Measurements from ENCODE around the gene TCTN2.

Gene TCTN2

DNA sequence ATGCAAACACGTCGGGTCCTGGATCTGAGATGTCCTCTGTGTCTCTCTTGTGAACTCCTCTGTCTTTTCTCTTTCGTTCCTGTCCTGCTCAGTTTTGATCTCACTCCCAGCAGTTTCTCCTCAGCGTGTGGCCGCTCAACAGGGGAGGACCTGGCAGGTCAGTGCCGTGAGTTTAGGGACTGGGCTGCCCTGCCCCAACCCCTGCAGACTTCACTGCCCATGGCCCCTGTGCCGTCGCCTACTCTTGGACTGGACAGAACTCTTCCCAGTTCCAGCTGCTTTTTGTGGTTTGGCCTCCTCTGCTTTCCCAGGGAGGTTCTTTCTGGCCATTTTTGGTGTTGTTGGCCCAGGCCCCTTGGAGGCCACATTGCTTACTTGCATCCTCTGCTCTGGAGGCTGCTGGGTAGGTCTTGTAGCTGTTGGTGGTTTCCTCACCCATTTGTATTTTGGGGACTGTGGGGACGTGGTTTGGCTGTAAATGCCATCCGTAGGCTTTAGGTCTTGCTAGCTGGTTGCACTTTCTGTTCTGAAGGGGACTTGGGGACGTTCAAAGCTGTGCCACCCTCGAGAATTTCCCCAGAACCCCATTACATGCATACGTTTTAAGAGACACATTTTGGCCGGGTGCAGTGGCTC is 71.1 kb downstream of the TCTN2 start:
- DNase-seq (ENCODE audit: low read depth in 2 of 2, low spot score in 1 of 2) = no peak

- no peak for DNase-seq (ENCODE audit: low read depth in 2 of 2, low spot score in 1 of 2)
Observed at GRCh38 chr12:123743002-123743401, 72.1 kb downstream of the TCTN2 start.

GRCh38 chr12:123744836-123745235 is 73.9 kb downstream of the TCTN2 start:
- no peak for DNase-seq (ENCODE audit: low read depth in 2 of 2, low spot score in 1 of 2)

DNA sequence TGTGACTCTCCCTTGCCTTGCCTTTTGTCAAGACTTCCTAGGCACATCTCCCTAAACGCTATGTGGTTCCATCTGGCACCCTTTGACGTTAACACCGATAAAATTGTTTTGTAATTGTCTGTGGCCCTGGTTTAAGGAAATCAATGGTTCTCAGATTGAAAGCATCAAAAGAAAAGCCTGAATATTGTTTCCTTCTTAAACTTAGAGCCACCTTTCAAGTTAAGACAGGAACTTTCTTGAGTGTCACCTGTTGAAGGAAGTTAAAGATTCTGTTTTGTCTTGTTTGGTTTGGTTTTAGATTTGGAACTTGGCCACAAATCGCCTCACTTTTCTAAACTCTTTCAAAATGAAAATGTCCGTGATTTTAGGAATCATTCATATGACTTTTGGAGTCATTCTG is 76.4 kb downstream of the TCTN2 start:
- no peak for DNase-seq (ENCODE audit: low read depth in 2 of 2, low spot score in 1 of 2)

GRCh38 chr12:123748161-123748560 is 77.2 kb downstream of the TCTN2 start:
- no peak for DNase-seq (ENCODE audit: low read depth in 2 of 2, low spot score in 1 of 2)

GRCh38 chr12:123748661-123749060 is 77.7 kb downstream of the TCTN2 start:
- no peak for DNase-seq (ENCODE audit: low read depth in 2 of 2, low spot score in 1 of 2)

GRCh38 chr12:123749355-123749754 is 78.4 kb downstream of the TCTN2 start:
- no peak for DNase-seq (ENCODE audit: low read depth in 2 of 2, low spot score in 1 of 2)

DNA sequence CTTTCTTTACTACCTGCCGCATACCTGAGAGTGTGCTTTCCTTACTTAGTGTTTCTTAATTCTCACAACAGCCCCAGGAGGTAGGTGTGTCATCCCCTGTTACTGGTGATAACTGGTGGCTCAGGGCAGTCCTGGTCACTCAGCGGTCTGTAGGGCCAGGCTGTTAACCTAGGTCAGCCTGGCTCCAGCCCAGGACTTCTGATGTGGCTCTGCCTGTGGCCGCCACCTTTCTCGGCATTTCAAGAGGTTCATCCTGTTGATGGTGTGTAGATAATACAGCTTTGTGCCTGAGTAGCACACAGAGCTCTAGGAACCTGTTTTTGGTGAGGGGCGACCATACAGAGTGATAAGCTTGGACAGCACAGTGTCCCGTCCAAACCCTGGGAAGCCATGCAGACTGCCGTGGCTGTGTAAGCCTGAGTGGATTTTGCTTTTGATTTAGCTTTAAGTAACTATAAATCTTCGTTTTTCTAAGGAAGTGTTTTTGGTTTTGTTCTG is 79.3 kb downstream of the TCTN2 start:
- no peak for DNase-seq (ENCODE audit: low read depth in 2 of 2, low spot score in 1 of 2)

- DNase-seq (ENCODE audit: low read depth in 2 of 2, low spot score in 1 of 2) = no peak
Observed at GRCh38 chr12:123752046-123752445, 81.1 kb downstream of the TCTN2 start.

DNA sequence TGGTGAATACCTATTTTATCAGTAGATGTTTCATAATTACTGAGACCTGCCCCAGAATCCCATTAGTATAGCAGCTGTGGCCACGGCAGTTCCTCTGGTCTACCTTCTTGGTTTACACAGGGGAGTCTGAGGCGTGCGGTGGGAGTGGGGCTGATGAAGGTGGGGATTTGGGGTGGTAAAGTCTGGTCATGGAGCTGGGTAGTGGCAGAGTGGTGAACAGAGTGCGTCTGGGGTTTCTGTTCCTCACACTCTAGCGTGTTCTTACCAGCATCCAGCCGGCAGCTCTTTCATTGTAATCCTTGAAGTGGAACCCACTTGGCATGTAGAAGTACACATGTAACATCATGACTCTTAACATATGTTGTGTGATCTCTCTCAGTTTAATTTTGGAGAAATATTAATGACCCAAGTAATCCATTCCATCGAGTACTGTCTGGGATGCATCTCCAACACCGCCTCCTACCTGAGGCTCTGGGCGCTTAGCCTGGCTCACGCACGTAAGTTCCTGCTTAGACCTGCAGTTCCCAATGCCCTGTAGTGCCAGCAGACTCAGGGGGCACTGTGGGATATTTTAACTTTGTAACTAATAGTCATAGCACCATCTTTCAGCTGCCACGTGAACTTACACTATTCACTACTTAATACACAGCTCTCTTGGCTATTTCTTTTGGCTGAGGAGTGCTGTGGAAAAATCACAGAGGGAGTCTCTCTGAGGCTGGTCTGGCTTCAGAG is 83.3 kb downstream of the TCTN2 start:
- DNase-seq (ENCODE audit: low read depth in 2 of 2, low spot score in 1 of 2) = no peak

DNA sequence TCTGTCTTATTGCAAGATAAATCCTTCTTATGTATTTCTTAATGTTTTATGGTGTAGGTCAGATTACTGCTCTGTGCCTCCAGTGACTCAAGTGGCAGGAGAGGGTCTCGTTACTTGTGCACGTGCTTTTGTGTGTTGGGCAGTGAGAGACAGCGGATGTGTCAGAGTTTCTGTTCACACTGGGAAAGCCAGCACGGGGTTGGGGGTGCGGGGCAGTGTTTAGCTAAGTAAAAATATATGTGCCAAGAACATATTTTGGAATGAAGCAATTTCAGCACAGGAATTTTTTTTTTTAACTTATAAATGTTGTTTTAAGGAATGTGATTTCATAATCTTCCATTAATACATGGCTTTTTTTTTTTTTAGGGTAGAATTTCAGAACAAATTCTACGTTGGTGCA is 86.6 kb downstream of the TCTN2 start:
- DNase-seq (ENCODE audit: low read depth in 2 of 2, low spot score in 1 of 2) = no peak

Measured in stimulated activated CD8-positive, alpha-beta memory T cell treated with anti-CD3 and anti-CD28 coated beads, Interleukin-4, amount 100 ng/mL, for 1 hour (primary cell).